Measurements from ENCODE around the gene GGA3. TPM values are rescaled to one million over a fixed set of nuclear protein-coding genes. Genes with fewer than 3 reads are reported as not detected.

GGA3 gene
- polyA plus RNA-seq, 1 donor (not counting 4 experiments of a cell fraction or from before 2014, with no cell fraction given) = 25.2 TPM

DNA sequence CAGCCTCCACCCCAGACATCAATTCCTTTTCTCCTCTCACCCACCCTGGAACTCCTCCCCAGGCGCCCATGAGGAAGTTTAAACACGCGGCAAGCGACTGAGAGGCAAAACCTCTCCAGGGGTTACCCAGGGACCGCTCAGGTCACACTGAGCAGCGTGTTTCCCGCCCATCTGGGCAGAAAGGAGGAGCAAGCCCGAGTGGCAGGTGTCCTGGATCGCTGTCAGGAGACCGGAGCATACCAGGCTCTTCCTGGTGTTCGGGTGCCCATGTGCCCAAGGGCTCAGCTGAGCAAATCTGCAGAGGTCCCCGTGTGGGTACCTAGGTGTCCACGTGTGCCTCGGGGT, 27.3 kb upstream of the GGA3 start:
- peak overlapping the region; percentile 85 for H2AFZ ChIP-seq (ENCODE audit: control insufficient read depth, low read length)
- no peak for DNase-seq (ENCODE audit: low read depth, low spot score)
- H3K79me2 ChIP-seq (ENCODE audit: control insufficient read depth, insufficient read depth, low read length) = peaks cover 7% of the 10 kb centered on the region
- peak overlapping the region; percentile 88 for H3K4me2 ChIP-seq (ENCODE audit: control insufficient read depth, extremely low read depth, insufficient read depth, low read depth, low read length)
- peaks cover 10% of the 10 kb centered on the region for H3K4me1 ChIP-seq (ENCODE audit: control insufficient read depth, extremely low read depth, insufficient read depth, low read length)
- peak overlapping the region; percentile 38 for H3K27ac ChIP-seq (ENCODE audit: control insufficient read depth, insufficient read depth, low read length)
- H3K9me1 ChIP-seq (ENCODE audit: control insufficient read depth, extremely low read depth, insufficient read depth, low read length) = no peaks in the 10 kb centered on the region
- dilution Hi-C loops (cut with MboI; ENCODE audit: extremely low pct_ligation_motif_present, low sequenced_read_pairs) = no loop called here
- H3K27me3 ChIP-seq (ENCODE audit: control insufficient read depth, extremely low read depth, insufficient read depth, low read length) = no peaks in the 10 kb centered on the region
- no peak for FAIRE-seq
- TF ChIP-seq, protein P1, sequence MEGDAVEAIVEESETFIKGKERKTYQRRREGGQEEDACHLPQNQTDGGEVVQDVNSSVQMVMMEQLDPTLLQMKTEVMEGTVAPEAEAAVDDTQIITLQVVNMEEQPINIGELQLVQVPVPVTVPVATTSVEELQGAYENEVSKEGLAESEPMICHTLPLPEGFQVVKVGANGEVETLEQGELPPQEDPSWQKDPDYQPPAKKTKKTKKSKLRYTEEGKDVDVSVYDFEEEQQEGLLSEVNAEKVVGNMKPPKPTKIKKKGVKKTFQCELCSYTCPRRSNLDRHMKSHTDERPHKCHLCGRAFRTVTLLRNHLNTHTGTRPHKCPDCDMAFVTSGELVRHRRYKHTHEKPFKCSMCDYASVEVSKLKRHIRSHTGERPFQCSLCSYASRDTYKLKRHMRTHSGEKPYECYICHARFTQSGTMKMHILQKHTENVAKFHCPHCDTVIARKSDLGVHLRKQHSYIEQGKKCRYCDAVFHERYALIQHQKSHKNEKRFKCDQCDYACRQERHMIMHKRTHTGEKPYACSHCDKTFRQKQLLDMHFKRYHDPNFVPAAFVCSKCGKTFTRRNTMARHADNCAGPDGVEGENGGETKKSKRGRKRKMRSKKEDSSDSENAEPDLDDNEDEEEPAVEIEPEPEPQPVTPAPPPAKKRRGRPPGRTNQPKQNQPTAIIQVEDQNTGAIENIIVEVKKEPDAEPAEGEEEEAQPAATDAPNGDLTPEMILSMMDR (optimal IDR thresholded peaks at IDR 0.05 in 1 of 3, IDR thresholded peaks at IDR 0.05 in 1 of 3, conservative IDR thresholded peaks at IDR 0.05 in 1 of 3; ENCODE audit: extremely low read depth in 1 of 3, insufficient read depth in 2 of 3, low read length in 3 of 3) = no peak
- no peak for TF ChIP-seq EZH2 (IDR thresholded peaks at IDR 0.05; ENCODE audit: low read length)
- peak overlapping the region; percentile 58 to 85 (median 84) for H3K4me3 ChIP-seq (ENCODE audit: control insufficient read depth in 2 of 3, extremely low read depth in 1 of 3, insufficient read depth in 2 of 3, low read depth in 1 of 3, low read length in 3 of 3)
- peak overlapping the region; percentile 93 for H3K9ac ChIP-seq (ENCODE audit: control insufficient read depth, extremely low read depth, insufficient read depth, low read length)
- no peaks in the 10 kb centered on the region for H4K20me1 ChIP-seq (ENCODE audit: control insufficient read depth, extremely low read depth, insufficient read depth, low read length)
- no peaks in the 10 kb centered on the region for H3K9me3 ChIP-seq (ENCODE audit: control insufficient read depth, low read depth, low read length)
- peaks cover 3 to 10% of the 10 kb centered on the region in 2 experiments for H3K36me3 ChIP-seq (ENCODE audit: control insufficient read depth in 2 of 2, extremely low read depth in 1 of 2, insufficient read depth in 2 of 2, low read length in 2 of 2)

DNA sequence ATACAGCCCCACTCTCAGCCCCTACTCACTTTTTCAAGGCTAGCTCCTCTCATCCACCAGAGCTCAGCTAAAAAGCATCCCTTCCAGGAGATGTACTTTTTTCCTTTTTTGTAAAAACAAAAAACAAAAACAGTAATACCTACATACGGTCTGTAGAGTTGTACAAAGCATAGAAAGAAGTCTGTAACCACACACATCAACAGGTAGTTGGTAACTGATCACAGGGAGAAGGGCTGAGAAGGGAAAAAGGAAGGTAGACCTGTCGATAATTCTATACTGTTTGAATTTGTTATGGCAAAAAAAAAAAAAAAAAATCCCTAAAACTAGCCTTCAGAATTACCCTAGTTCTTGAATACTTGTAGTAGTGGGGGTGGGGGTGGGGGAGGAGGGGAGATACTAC, 27.0 kb upstream of the GGA3 start:
- FAIRE-seq (no peak), DNase-seq (ENCODE audit: low read depth, low spot score) (no peak)
- Histone ChIP-seq H3K27me3 (ENCODE audit: control insufficient read depth, extremely low read depth, insufficient read depth, low read length) (no peaks in the 10 kb centered on the region), H3K27ac (ENCODE audit: control insufficient read depth, insufficient read depth, low read length) (no peak overlapping the region), H3K4me3 (ENCODE audit: control insufficient read depth in 2 of 3, extremely low read depth in 1 of 3, insufficient read depth in 2 of 3, low read depth in 1 of 3, low read length in 3 of 3) (peak overlapping the region; percentile 58 to 85 (median 84)), H3K9me1 (ENCODE audit: control insufficient read depth, extremely low read depth, insufficient read depth, low read length) (no peaks in the 10 kb centered on the region), H3K9ac (ENCODE audit: control insufficient read depth, extremely low read depth, insufficient read depth, low read length) (peak overlapping the region; percentile 93), H4K20me1 (ENCODE audit: control insufficient read depth, extremely low read depth, insufficient read depth, low read length) (no peaks in the 10 kb centered on the region), H3K36me3 (ENCODE audit: control insufficient read depth in 2 of 2, extremely low read depth in 1 of 2, insufficient read depth in 2 of 2, low read length in 2 of 2) (peaks cover 3 to 10% of the 10 kb centered on the region in 2 experiments), H2AFZ (ENCODE audit: control insufficient read depth, low read length) (no peak overlapping the region), H3K4me1 (ENCODE audit: control insufficient read depth, extremely low read depth, insufficient read depth, low read length) (peaks cover 10% of the 10 kb centered on the region), H3K79me2 (ENCODE audit: control insufficient read depth, insufficient read depth, low read length) (peaks cover 7% of the 10 kb centered on the region), H3K4me2 (ENCODE audit: control insufficient read depth, extremely low read depth, insufficient read depth, low read depth, low read length) (peak overlapping the region; percentile 88), H3K9me3 (ENCODE audit: control insufficient read depth, low read depth, low read length) (no peaks in the 10 kb centered on the region)
- dilution Hi-C loops (cut with MboI; ENCODE audit: extremely low pct_ligation_motif_present, low sequenced_read_pairs) = no loop called here
- TF ChIP-seq, protein P1 (optimal IDR thresholded peaks at IDR 0.05 in 1 of 3, IDR thresholded peaks at IDR 0.05 in 1 of 3, conservative IDR thresholded peaks at IDR 0.05 in 1 of 3; ENCODE audit: extremely low read depth in 1 of 3, insufficient read depth in 2 of 3, low read length in 3 of 3) = no peak
- TF ChIP-seq EZH2 (IDR thresholded peaks at IDR 0.05; ENCODE audit: low read length) = no peak
